EH (cell line): ENCODE data around the gene WBP1L.
A peak's percentile ranks its signal among the peaks of the same experiment; 100 is the strongest.

ENCODE experiments used
- DNase-seq: peaks from one replicate; pipeline ENCODE4 v3.0.0-alpha.2; 2015; ENCODE audit warnings: low read depth

The WBP1L gene

GRCh38 chr10:102759497-102760210 lies 15.9 kb downstream of the WBP1L start:
- DNase-seq: no peak

GRCh38 chr10:102761981-102762380 lies 18.2 kb downstream of the WBP1L start:
- peak; percentile 41 for DNase-seq

GRCh38 chr10:102762401-102763015 lies 18.8 kb downstream of the WBP1L start:
- DNase-seq: no peak

GRCh38 chr10:102763037-102763607 lies 19.4 kb downstream of the WBP1L start:
- DNase-seq: no peak

GRCh38 chr10:102764470-102765161 lies 20.9 kb downstream of the WBP1L start:
- DNase-seq: peak; percentile 76

GRCh38 chr10:102765336-102765735 lies 21.6 kb downstream of the WBP1L start:
- no peak for DNase-seq

- DNase-seq: no peak
These were observed 23.8 kb downstream of the WBP1L start for GRCh38 chr10:102767428-102768160.

GRCh38 chr10:102769375-102770107 lies 25.8 kb downstream of the WBP1L start:
- no peak for DNase-seq

- DNase-seq: no peak
These were observed 26.3 kb downstream of the WBP1L start for GRCh38 chr10:102770108-102770482.

GRCh38 chr10:102770792-102771191 lies 27.0 kb downstream of the WBP1L start:
- no peak for DNase-seq

- DNase-seq: peak; percentile 74
These were observed 29.6 kb downstream of the WBP1L start for GRCh38 chr10:102773320-102773719.

- DNase-seq: peak; percentile 21
These were observed 30.2 kb downstream of the WBP1L start for GRCh38 chr10:102773986-102774385.

- DNase-seq: no peak
These were observed 31.6 kb downstream of the WBP1L start for GRCh38 chr10:102775201-102775934.

GRCh38 chr10:102775935-102776669 lies 32.4 kb downstream of the WBP1L start:
- DNase-seq: peak; percentile 84

- DNase-seq: peak; percentile 99
These were observed 33.2 kb downstream of the WBP1L start for GRCh38 chr10:102776779-102777456.

- DNase-seq: no peak
These were observed 34.1 kb downstream of the WBP1L start for GRCh38 chr10:102777711-102778453.

- no peak for DNase-seq
These were observed 35.0 kb downstream of the WBP1L start for GRCh38 chr10:102778781-102779180.

GRCh38 chr10:102779680-102780526 lies 36.2 kb downstream of the WBP1L start:
- peak; percentile 25 for DNase-seq
